ENCODE data around the gene PHACTR3. TPM values are rescaled to one million over a fixed set of nuclear protein-coding genes. Genes with fewer than 3 reads are reported as not detected.

The PHACTR3 gene
- total RNA-seq, 1 experiment from 2014 or later, result not detected

DNA sequence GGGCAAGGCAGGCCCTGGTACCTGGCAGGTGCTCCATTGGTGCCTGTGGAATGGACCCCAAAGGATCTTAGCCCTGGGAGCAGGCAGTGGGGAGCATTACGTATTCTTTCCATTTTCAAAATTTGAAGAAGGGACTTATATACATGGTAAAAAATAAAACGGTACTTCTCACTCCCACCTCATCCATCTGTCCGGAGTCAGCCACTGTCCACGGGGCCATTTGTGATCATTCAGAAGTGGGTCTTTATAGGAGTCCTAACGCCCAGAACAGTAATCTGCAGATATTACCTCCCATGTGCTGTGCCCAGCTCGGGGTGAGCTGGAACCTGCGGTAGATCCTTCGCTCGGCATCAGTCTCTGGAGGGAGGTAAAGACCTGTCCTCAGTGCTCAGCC lies 218.7 kb downstream of the PHACTR3 start:
- ATAC-seq (no peak), DNase-seq (ENCODE audit: low read depth, low spot score) (no peak)
- Histone ChIP-seq H3K9ac (ENCODE audit: low read length) (no peak overlapping the region), H2AFZ (ENCODE audit: low read depth, low read length, poor library complexity, severe bottlenecking) (no peak overlapping the region), H3K4me2 (ENCODE audit: low read length) (no peak overlapping the region), H3K9me3 (ENCODE audit: control insufficient read depth in 1 of 2, insufficient read depth in 1 of 2, low read depth in 1 of 2, low read length in 2 of 2) (no peaks in the 10 kb centered on the region), H3K27me3 (ENCODE audit: insufficient read depth, low read length) (peaks cover 8% of the 10 kb centered on the region), H3K79me2 (ENCODE audit: insufficient read depth, low read length) (no peaks in the 10 kb centered on the region), H3K36me3 (ENCODE audit: control insufficient read depth in 1 of 2, insufficient read depth in 2 of 2, low read length in 2 of 2) (no peaks in the 10 kb centered on the region), H4K20me1 (ENCODE audit: insufficient read depth) (no peaks in the 10 kb centered on the region), H3K4me3 (replicated peaks in 1 of 2; ENCODE audit: low read depth in 1 of 2, low read length in 2 of 2) (no peak overlapping the region), H3K9me2 (ENCODE audit: insufficient read depth) (no peaks in the 10 kb centered on the region), H3K27ac (ENCODE audit: low read depth, low read length) (no peak overlapping the region), H3K4me1 (ENCODE audit: control insufficient read depth in 1 of 2, insufficient read depth in 2 of 2, low read length in 2 of 2) (no peaks in the 10 kb centered on the region)
- ChIA-PET RAD21 (ENCODE audit: low non-redundant PET in 1 of 2, low total read pairs in 2 of 2, uncharacterized antibody in 2 of 2, unreplicated experiment in 2 of 2) (no interaction called here), CTCF (no interaction called here), POLR2A (no interaction called here)
- no TSS peak for BruUV-seq (replicated peaks)
- intact Hi-C loops (cut with micrococcal nuclease), result no loop called here
- TF ChIP-seq, protein P1, sequence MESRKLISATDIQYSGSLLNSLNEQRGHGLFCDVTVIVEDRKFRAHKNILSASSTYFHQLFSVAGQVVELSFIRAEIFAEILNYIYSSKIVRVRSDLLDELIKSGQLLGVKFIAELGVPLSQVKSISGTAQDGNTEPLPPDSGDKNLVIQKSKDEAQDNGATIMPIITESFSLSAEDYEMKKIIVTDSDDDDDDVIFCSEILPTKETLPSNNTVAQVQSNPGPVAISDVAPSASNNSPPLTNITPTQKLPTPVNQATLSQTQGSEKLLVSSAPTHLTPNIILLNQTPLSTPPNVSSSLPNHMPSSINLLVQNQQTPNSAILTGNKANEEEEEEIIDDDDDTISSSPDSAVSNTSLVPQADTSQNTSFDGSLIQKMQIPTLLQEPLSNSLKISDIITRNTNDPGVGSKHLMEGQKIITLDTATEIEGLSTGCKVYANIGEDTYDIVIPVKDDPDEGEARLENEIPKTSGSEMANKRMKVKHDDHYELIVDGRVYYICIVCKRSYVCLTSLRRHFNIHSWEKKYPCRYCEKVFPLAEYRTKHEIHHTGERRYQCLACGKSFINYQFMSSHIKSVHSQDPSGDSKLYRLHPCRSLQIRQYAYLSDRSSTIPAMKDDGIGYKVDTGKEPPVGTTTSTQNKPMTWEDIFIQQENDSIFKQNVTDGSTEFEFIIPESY (IDR thresholded peaks at IDR 0.05; ENCODE audit: extremely low read depth, insufficient replicate concordance, low read length), result no peak
- TF ChIP-seq CEBPB (IDR thresholded peaks at IDR 0.05; ENCODE audit: low read depth) (no peak), CBX3 (IDR thresholded peaks at IDR 0.05; ENCODE audit: low read depth) (no peak), POLR2AphosphoS5 (IDR thresholded peaks at IDR 0.05; ENCODE audit: low read depth, low read length) (no peak), POLR2A (IDR thresholded peaks at IDR 0.05; ENCODE audit: borderline replicate concordance, extremely low read depth, insufficient read depth, insufficient read length) (no peak), FOSL1 (IDR thresholded peaks at IDR 0.05; ENCODE audit: low read depth) (no peak), SRF (IDR thresholded peaks at IDR 0.05; ENCODE audit: low read depth) (no peak), SIN3A (IDR thresholded peaks at IDR 0.05; ENCODE audit: low read depth) (no peak), EZH2 (IDR thresholded peaks at IDR 0.05) (no peak), EGR1 (IDR thresholded peaks at IDR 0.05; ENCODE audit: low read depth) (no peak), TCF7L2 (IDR thresholded peaks at IDR 0.05; ENCODE audit: borderline replicate concordance, extremely low read depth, insufficient read depth, insufficient read length) (no peak), JUND (IDR thresholded peaks at IDR 0.05) (no peak), EZH2phosphoT487 (IDR thresholded peaks at IDR 0.05; ENCODE audit: borderline replicate concordance) (no peak), ZNF274 (IDR thresholded peaks at IDR 0.05; ENCODE audit: low read depth, low read length) (no peak), YY1 (IDR thresholded peaks at IDR 0.05; ENCODE audit: extremely low read depth, insufficient replicate concordance, low read depth, low read length) (no peak)
- TF ChIP-seq, protein P2, sequence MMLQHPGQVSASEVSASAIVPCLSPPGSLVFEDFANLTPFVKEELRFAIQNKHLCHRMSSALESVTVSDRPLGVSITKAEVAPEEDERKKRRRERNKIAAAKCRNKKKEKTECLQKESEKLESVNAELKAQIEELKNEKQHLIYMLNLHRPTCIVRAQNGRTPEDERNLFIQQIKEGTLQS (IDR thresholded peaks at IDR 0.05), result no peak
- TF ChIP-seq, protein P3, sequence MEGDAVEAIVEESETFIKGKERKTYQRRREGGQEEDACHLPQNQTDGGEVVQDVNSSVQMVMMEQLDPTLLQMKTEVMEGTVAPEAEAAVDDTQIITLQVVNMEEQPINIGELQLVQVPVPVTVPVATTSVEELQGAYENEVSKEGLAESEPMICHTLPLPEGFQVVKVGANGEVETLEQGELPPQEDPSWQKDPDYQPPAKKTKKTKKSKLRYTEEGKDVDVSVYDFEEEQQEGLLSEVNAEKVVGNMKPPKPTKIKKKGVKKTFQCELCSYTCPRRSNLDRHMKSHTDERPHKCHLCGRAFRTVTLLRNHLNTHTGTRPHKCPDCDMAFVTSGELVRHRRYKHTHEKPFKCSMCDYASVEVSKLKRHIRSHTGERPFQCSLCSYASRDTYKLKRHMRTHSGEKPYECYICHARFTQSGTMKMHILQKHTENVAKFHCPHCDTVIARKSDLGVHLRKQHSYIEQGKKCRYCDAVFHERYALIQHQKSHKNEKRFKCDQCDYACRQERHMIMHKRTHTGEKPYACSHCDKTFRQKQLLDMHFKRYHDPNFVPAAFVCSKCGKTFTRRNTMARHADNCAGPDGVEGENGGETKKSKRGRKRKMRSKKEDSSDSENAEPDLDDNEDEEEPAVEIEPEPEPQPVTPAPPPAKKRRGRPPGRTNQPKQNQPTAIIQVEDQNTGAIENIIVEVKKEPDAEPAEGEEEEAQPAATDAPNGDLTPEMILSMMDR (IDR thresholded peaks at IDR 0.05 in 2 of 3, conservative IDR thresholded peaks at IDR 0.05 in 1 of 3; ENCODE audit: borderline replicate concordance in 1 of 3, insufficient read depth in 1 of 3, low read depth in 2 of 3, low read length in 2 of 3), result no peak
- TF ChIP-seq, protein P4, sequence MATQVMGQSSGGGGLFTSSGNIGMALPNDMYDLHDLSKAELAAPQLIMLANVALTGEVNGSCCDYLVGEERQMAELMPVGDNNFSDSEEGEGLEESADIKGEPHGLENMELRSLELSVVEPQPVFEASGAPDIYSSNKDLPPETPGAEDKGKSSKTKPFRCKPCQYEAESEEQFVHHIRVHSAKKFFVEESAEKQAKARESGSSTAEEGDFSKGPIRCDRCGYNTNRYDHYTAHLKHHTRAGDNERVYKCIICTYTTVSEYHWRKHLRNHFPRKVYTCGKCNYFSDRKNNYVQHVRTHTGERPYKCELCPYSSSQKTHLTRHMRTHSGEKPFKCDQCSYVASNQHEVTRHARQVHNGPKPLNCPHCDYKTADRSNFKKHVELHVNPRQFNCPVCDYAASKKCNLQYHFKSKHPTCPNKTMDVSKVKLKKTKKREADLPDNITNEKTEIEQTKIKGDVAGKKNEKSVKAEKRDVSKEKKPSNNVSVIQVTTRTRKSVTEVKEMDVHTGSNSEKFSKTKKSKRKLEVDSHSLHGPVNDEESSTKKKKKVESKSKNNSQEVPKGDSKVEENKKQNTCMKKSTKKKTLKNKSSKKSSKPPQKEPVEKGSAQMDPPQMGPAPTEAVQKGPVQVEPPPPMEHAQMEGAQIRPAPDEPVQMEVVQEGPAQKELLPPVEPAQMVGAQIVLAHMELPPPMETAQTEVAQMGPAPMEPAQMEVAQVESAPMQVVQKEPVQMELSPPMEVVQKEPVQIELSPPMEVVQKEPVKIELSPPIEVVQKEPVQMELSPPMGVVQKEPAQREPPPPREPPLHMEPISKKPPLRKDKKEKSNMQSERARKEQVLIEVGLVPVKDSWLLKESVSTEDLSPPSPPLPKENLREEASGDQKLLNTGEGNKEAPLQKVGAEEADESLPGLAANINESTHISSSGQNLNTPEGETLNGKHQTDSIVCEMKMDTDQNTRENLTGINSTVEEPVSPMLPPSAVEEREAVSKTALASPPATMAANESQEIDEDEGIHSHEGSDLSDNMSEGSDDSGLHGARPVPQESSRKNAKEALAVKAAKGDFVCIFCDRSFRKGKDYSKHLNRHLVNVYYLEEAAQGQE (IDR thresholded peaks at IDR 0.05; ENCODE audit: low read depth), result no peak
- TF ChIP-seq, protein P5, sequence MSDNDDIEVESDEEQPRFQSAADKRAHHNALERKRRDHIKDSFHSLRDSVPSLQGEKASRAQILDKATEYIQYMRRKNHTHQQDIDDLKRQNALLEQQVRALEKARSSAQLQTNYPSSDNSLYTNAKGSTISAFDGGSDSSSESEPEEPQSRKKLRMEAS (IDR thresholded peaks at IDR 0.05), result no peak

Data from HCT116 (cell line).